OCI-LY1 (cell line): ENCODE data around the gene PIGA.

ENCODE experiments used
- H2AFZ ChIP-seq: fragments of 200-600 bp; sonication (generic), shearing (Covaris generic); 2 replicates; pipeline ENCODE4 v1.6.0; 2014; ENCODE audit warnings: antibody characterized with exemption, mild to moderate bottlenecking, low read length
- H3F3A ChIP-seq: fragments of 200-600 bp; sonication (generic), shearing (Covaris generic); 2 replicates; pipeline ENCODE4 v1.6.0; 2014; ENCODE audit warnings: mild to moderate bottlenecking, antibody characterized with exemption, low read length, moderate library complexity; ENCODE audit not compliant: insufficient read depth
- H3K27ac ChIP-seq: fragments of 200-600 bp; sonication (generic); 2 replicates; pipeline ENCODE4 v1.5.1; 2014; ENCODE audit warnings: low read length, mixed run types, mild to moderate bottlenecking, low read depth; ENCODE audit not compliant: poor library complexity, severe bottlenecking
- H3K27me3 ChIP-seq: fragments of 200-600 bp; sonication (generic); 2 replicates; pipeline ENCODE4 v1.6.0; 2014; ENCODE audit warnings: antibody characterized with exemption, mild to moderate bottlenecking, low read length, moderate library complexity; ENCODE audit not compliant: insufficient read depth
- H3K36me3 ChIP-seq: fragments of 200-600 bp; sonication (generic); 2 replicates; pipeline ENCODE4 v1.6.1; 2014; ENCODE audit warnings: mild to moderate bottlenecking, antibody characterized with exemption, low read length, moderate library complexity, mixed read lengths; ENCODE audit not compliant: insufficient read depth
- H3K4me1 ChIP-seq: fragments of 200-600 bp; sonication (generic); 2 replicates; pipeline ENCODE4 v1.5.1; 2014; ENCODE audit warnings: mild to moderate bottlenecking, low read length, moderate library complexity; ENCODE audit not compliant: insufficient read depth, severe bottlenecking
- H3K4me2 ChIP-seq: fragments of 200-600 bp; sonication (generic), shearing (Covaris generic); 2 replicates; pipeline ENCODE4 v1.6.1; 2014; ENCODE audit warnings: low read length
- H3K4me3 ChIP-seq: fragments of 200-600 bp; sonication (generic); 2 replicates; pipeline ENCODE4 v1.5.1; 2014; ENCODE audit warnings: low read length, low read depth, mild to moderate bottlenecking, mixed read lengths; ENCODE audit not compliant: poor library complexity, severe bottlenecking
- H3K79me2 ChIP-seq: fragments of 200-600 bp; shearing (Covaris generic); 2 replicates; pipeline ENCODE4 v1.6.1; 2016; ENCODE audit warnings: mixed run types, low read length, mixed read lengths; ENCODE audit not compliant: insufficient read depth
- H3K9ac ChIP-seq: fragments of 200-600 bp; sonication (generic), shearing (Covaris generic); 2 replicates; pipeline ENCODE4 v1.6.1; 2014; ENCODE audit warnings: mild to moderate bottlenecking, low read length, mixed read lengths
- H3K9me2 ChIP-seq: fragments of 200-600 bp; sonication (generic), shearing (Covaris generic); 2 replicates; pipeline ENCODE4 v1.6.1; 2014; ENCODE audit warnings: low read depth, mild to moderate bottlenecking, low read length, mixed read lengths
- H3K9me3 ChIP-seq: fragments of 200-600 bp; shearing (Covaris generic); 2 replicates; pipeline ENCODE4 v1.6.1; 2014; ENCODE audit warnings: low read length, mixed read lengths
- H4K20me1 ChIP-seq: fragments of 200-600 bp; sonication (generic), shearing (Covaris generic); 2 replicates; pipeline ENCODE4 v1.6.0; 2016; ENCODE audit warnings: mild to moderate bottlenecking, low read length; ENCODE audit not compliant: insufficient read depth
- EZH2 ChIP-seq: fragments of 200-600 bp; sonication (generic), shearing (Covaris generic); IDR thresholded peaks from 2 replicates; pipeline ENCODE4 v1.8.0; 2017; ENCODE audit warnings: borderline replicate concordance, mixed run types, mild to moderate bottlenecking, antibody characterized with exemption, low read length, moderate library complexity, mixed read lengths
- TF ChIP-seq, protein P1 (sequence below): fragments of 200-600 bp; sonication (generic), shearing (Covaris generic); IDR thresholded peaks from 2 replicates; pipeline ENCODE4 v1.5.1; 2017; ENCODE audit warnings: mild to moderate bottlenecking, antibody characterized with exemption, low read length, moderate library complexity, mixed read lengths

Gene PIGA

DNA sequence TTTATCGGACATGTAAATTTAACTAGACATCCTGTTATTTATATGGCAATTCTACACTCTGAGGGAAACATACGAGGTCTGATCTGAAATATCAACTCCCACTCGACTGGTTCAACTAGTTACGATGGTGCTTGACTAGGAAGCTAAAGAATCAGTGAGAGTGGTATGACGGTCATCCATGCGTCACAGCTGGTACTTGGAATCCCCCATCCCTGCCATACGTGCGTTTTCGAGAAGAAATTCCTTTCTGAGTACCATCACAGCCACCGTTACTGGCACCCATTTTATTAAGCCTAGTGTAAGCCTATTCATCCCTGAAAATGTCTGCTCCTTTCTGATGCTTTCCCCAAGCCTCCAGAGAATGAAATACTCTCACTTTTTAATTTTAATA, 695 bp upstream of the PIGA start:
- no peaks in the 10 kb centered on the region for H3K9me3 ChIP-seq
- no peak for TF ChIP-seq EZH2
- TF ChIP-seq, protein P1, sequence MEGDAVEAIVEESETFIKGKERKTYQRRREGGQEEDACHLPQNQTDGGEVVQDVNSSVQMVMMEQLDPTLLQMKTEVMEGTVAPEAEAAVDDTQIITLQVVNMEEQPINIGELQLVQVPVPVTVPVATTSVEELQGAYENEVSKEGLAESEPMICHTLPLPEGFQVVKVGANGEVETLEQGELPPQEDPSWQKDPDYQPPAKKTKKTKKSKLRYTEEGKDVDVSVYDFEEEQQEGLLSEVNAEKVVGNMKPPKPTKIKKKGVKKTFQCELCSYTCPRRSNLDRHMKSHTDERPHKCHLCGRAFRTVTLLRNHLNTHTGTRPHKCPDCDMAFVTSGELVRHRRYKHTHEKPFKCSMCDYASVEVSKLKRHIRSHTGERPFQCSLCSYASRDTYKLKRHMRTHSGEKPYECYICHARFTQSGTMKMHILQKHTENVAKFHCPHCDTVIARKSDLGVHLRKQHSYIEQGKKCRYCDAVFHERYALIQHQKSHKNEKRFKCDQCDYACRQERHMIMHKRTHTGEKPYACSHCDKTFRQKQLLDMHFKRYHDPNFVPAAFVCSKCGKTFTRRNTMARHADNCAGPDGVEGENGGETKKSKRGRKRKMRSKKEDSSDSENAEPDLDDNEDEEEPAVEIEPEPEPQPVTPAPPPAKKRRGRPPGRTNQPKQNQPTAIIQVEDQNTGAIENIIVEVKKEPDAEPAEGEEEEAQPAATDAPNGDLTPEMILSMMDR = no peak
- no peaks in the 10 kb centered on the region for H3K9me2 ChIP-seq
- H3K79me2 ChIP-seq = 0 out of 2 replicates have a peak, but pooled peaks cover 3% of the 10 kb centered on the region
- no peak overlapping the region for H3K27ac ChIP-seq
- H3K4me1 ChIP-seq = peaks cover 14% of the 10 kb centered on the region
- H2AFZ ChIP-seq = peak overlapping the region; percentile 52
- peak overlapping the region; percentile 71 for H3K4me2 ChIP-seq
- H3K36me3 ChIP-seq = peaks cover 8% of the 10 kb centered on the region
- peak overlapping the region; percentile 63 for H3K4me3 ChIP-seq
- peak overlapping the region; percentile 51; the same call in 1 of the 2 replicates for H3K9ac ChIP-seq
- no peaks in the 10 kb centered on the region for H3F3A ChIP-seq
- H3K27me3 ChIP-seq = no peaks in the 10 kb centered on the region
- no peaks in the 10 kb centered on the region for H4K20me1 ChIP-seq

DNA sequence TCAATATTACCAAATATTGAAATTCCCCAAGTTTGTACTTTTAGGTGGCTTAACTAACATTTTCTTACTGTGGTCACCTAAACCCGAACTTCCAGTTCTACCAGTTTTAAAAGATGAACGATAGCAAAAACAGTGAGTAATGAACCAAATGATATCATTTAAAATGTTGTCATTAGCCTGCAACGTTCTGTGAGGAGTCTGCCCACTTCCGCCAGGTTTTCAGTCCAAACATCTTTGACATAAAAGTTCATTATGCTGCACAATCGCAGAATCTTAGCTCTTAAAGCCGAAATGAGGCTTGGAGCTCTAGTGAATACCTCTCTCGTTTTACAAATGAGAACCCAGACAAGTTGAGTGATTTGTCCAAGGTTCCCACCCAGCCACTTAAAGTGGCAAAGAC, 762 bp downstream of the PIGA start:
- H3K27me3 ChIP-seq = no peaks in the 10 kb centered on the region
- H3K4me1 ChIP-seq = peaks cover 14% of the 10 kb centered on the region
- H3K79me2 ChIP-seq = 0 out of 2 replicates have a peak, but pooled peaks cover 3% of the 10 kb centered on the region
- peak overlapping the region; percentile 17 for H3K27ac ChIP-seq
- peaks cover 8% of the 10 kb centered on the region for H3K36me3 ChIP-seq
- peak overlapping the region; percentile 98 for H3K4me3 ChIP-seq
- no peaks in the 10 kb centered on the region for H3F3A ChIP-seq
- no peak overlapping the region; the same call in 1 of the 2 replicates for H2AFZ ChIP-seq
- peak overlapping the region; percentile 97 for H3K9ac ChIP-seq
- H3K9me3 ChIP-seq = no peaks in the 10 kb centered on the region
- TF ChIP-seq, protein P1 = no peak
- no peak for TF ChIP-seq EZH2
- no peaks in the 10 kb centered on the region for H4K20me1 ChIP-seq
- no peaks in the 10 kb centered on the region for H3K9me2 ChIP-seq
- H3K4me2 ChIP-seq = peak overlapping the region; percentile 94

DNA sequence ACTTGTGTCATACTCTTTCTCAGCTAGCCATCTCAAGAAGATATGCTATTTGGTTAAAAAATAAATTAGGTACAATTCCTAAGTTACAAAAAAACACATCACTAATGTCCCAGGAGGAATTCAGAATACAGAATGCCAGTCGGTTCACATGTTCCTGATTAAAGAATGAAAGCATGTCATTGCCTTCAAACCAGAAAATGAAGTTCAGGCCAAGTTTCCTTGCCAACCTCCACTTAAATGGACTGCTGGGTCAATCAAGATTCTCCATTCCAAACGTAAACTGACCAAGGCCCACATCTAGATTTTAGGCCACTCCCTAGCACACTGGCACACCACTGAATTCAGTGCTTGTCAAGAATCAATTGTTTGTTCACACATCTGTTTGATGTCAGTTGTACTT, 6.5 kb downstream of the PIGA start:
- Histone ChIP-seq H2AFZ (no peak overlapping the region), H3K4me1 (peaks cover 1% of the 10 kb centered on the region), H4K20me1 (no peaks in the 10 kb centered on the region), H3K27ac (no peak overlapping the region), H3K27me3 (no peaks in the 10 kb centered on the region), H3K9me3 (no peaks in the 10 kb centered on the region), H3K79me2 (no peaks in the 10 kb centered on the region), H3K4me2 (no peak overlapping the region), H3K9me2 (no peaks in the 10 kb centered on the region), H3K9ac (no peak overlapping the region), H3F3A (no peaks in the 10 kb centered on the region), H3K36me3 (peaks cover 18% of the 10 kb centered on the region), H3K4me3 (no peak overlapping the region)
- TF ChIP-seq EZH2 = no peak

DNA sequence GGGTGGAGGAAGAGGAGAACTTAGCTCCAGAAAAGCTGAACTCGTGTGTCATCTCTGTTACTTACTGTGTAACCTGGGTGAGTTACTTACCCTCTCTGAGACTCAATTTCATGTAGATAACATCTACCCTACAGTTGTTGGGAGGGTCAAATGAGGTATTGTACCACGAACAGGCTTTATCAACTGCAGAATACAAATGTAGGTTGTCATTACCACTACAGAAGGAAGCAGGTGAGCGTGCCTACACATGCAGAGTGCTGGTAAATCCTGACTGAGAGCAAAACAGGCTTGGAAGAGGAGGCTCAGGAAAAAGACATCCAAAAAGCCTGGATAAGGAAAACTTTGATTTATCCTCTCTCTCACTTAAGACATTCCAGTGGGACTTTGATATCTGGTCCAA, 7.2 kb downstream of the PIGA start:
- Histone ChIP-seq H3K36me3 (peaks cover 25% of the 10 kb centered on the region), H4K20me1 (no peaks in the 10 kb centered on the region), H3K9me3 (no peaks in the 10 kb centered on the region), H3F3A (no peaks in the 10 kb centered on the region), H3K27me3 (no peaks in the 10 kb centered on the region), H3K79me2 (no peaks in the 10 kb centered on the region), H3K9ac (no peak overlapping the region), H2AFZ (no peak overlapping the region), H3K27ac (no peak overlapping the region), H3K4me1 (no peaks in the 10 kb centered on the region), H3K4me2 (no peak overlapping the region), H3K9me2 (no peaks in the 10 kb centered on the region), H3K4me3 (no peak overlapping the region)
- no peak for TF ChIP-seq EZH2
- TF ChIP-seq, protein P1 = no peak
